OCI-LY1 (cell line): ENCODE results near the gene SGO2.

Source experiments
- H2AFZ ChIP-seq: fragments of 200-600 bp; sonication (generic), shearing (Covaris generic); 2 replicates; pipeline ENCODE4 v1.6.0; 2014; ENCODE audit warnings: antibody characterized with exemption, mild to moderate bottlenecking, low read length
- H3F3A ChIP-seq: fragments of 200-600 bp; sonication (generic), shearing (Covaris generic); 2 replicates; pipeline ENCODE4 v1.6.0; 2014; ENCODE audit warnings: mild to moderate bottlenecking, antibody characterized with exemption, low read length, moderate library complexity; ENCODE audit not compliant: insufficient read depth
- H3K27ac ChIP-seq: fragments of 200-600 bp; sonication (generic); 2 replicates; pipeline ENCODE4 v1.5.1; 2014; ENCODE audit warnings: low read length, mixed run types, mild to moderate bottlenecking, low read depth; ENCODE audit not compliant: poor library complexity, severe bottlenecking
- H3K27me3 ChIP-seq: fragments of 200-600 bp; sonication (generic); 2 replicates; pipeline ENCODE4 v1.6.0; 2014; ENCODE audit warnings: antibody characterized with exemption, mild to moderate bottlenecking, low read length, moderate library complexity; ENCODE audit not compliant: insufficient read depth
- H3K36me3 ChIP-seq: fragments of 200-600 bp; sonication (generic); 2 replicates; pipeline ENCODE4 v1.6.1; 2014; ENCODE audit warnings: mild to moderate bottlenecking, antibody characterized with exemption, low read length, moderate library complexity, mixed read lengths; ENCODE audit not compliant: insufficient read depth
- H3K4me1 ChIP-seq: fragments of 200-600 bp; sonication (generic); 2 replicates; pipeline ENCODE4 v1.5.1; 2014; ENCODE audit warnings: mild to moderate bottlenecking, low read length, moderate library complexity; ENCODE audit not compliant: insufficient read depth, severe bottlenecking
- H3K4me2 ChIP-seq: fragments of 200-600 bp; sonication (generic), shearing (Covaris generic); 2 replicates; pipeline ENCODE4 v1.6.1; 2014; ENCODE audit warnings: low read length
- H3K4me3 ChIP-seq: fragments of 200-600 bp; sonication (generic); 2 replicates; pipeline ENCODE4 v1.5.1; 2014; ENCODE audit warnings: low read length, low read depth, mild to moderate bottlenecking, mixed read lengths; ENCODE audit not compliant: poor library complexity, severe bottlenecking
- H3K79me2 ChIP-seq: fragments of 200-600 bp; shearing (Covaris generic); 2 replicates; pipeline ENCODE4 v1.6.1; 2016; ENCODE audit warnings: mixed run types, low read length, mixed read lengths; ENCODE audit not compliant: insufficient read depth
- H3K9ac ChIP-seq: fragments of 200-600 bp; sonication (generic), shearing (Covaris generic); 2 replicates; pipeline ENCODE4 v1.6.1; 2014; ENCODE audit warnings: mild to moderate bottlenecking, low read length, mixed read lengths
- H3K9me2 ChIP-seq: fragments of 200-600 bp; sonication (generic), shearing (Covaris generic); 2 replicates; pipeline ENCODE4 v1.6.1; 2014; ENCODE audit warnings: low read depth, mild to moderate bottlenecking, low read length, mixed read lengths
- H3K9me3 ChIP-seq: fragments of 200-600 bp; shearing (Covaris generic); 2 replicates; pipeline ENCODE4 v1.6.1; 2014; ENCODE audit warnings: low read length, mixed read lengths
- H4K20me1 ChIP-seq: fragments of 200-600 bp; sonication (generic), shearing (Covaris generic); 2 replicates; pipeline ENCODE4 v1.6.0; 2016; ENCODE audit warnings: mild to moderate bottlenecking, low read length; ENCODE audit not compliant: insufficient read depth
- EZH2 ChIP-seq: fragments of 200-600 bp; sonication (generic), shearing (Covaris generic); IDR thresholded peaks from 2 replicates; pipeline ENCODE4 v1.8.0; 2017; ENCODE audit warnings: borderline replicate concordance, mixed run types, mild to moderate bottlenecking, antibody characterized with exemption, low read length, moderate library complexity, mixed read lengths
- TF ChIP-seq, protein P1 (sequence below): fragments of 200-600 bp; sonication (generic), shearing (Covaris generic); IDR thresholded peaks from 2 replicates; pipeline ENCODE4 v1.5.1; 2017; ENCODE audit warnings: mild to moderate bottlenecking, antibody characterized with exemption, low read length, moderate library complexity, mixed read lengths

SGO2 gene

DNA sequence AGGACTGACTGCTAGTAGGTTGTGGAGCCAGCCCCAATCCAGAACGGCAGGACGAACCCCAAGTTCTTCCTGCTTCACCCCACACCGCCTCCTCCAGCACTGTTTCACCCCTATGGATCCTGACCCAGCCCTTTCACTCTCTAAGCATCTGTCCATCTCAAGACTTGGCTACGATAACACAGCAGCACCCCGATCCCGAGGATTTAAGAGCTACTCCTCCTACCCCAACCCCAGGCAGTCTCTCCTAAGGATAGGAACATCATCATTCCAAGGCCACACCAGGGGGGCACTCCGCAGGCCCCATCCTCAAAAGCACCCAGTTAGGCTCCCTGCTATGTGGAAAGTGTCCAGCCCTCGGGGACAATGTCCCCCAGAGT, 16.8 kb upstream of the SGO2 start:
- peak overlapping the region; percentile 82 for H3K4me2 ChIP-seq
- H3K36me3 ChIP-seq = peaks cover 4% of the 10 kb centered on the region; the same call in 1 of the 2 replicates
- peak overlapping the region; percentile 84 for H3K9ac ChIP-seq
- no peaks in the 10 kb centered on the region for H3K9me3 ChIP-seq
- peak overlapping the region; percentile 81 for H3K4me3 ChIP-seq
- H3K4me1 ChIP-seq = peaks cover 18% of the 10 kb centered on the region
- TF ChIP-seq, protein P1, sequence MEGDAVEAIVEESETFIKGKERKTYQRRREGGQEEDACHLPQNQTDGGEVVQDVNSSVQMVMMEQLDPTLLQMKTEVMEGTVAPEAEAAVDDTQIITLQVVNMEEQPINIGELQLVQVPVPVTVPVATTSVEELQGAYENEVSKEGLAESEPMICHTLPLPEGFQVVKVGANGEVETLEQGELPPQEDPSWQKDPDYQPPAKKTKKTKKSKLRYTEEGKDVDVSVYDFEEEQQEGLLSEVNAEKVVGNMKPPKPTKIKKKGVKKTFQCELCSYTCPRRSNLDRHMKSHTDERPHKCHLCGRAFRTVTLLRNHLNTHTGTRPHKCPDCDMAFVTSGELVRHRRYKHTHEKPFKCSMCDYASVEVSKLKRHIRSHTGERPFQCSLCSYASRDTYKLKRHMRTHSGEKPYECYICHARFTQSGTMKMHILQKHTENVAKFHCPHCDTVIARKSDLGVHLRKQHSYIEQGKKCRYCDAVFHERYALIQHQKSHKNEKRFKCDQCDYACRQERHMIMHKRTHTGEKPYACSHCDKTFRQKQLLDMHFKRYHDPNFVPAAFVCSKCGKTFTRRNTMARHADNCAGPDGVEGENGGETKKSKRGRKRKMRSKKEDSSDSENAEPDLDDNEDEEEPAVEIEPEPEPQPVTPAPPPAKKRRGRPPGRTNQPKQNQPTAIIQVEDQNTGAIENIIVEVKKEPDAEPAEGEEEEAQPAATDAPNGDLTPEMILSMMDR = no peak
- TF ChIP-seq EZH2 = no peak
- H3K27me3 ChIP-seq = 0 out of 2 replicates have a peak, but pooled peaks cover 4% of the 10 kb centered on the region
- no peak overlapping the region for H2AFZ ChIP-seq
- peak overlapping the region; percentile 21 for H3K27ac ChIP-seq
- H3K9me2 ChIP-seq = no peaks in the 10 kb centered on the region
- H3K79me2 ChIP-seq = no peaks in the 10 kb centered on the region
- H4K20me1 ChIP-seq = no peaks in the 10 kb centered on the region
- no peaks in the 10 kb centered on the region for H3F3A ChIP-seq

DNA sequence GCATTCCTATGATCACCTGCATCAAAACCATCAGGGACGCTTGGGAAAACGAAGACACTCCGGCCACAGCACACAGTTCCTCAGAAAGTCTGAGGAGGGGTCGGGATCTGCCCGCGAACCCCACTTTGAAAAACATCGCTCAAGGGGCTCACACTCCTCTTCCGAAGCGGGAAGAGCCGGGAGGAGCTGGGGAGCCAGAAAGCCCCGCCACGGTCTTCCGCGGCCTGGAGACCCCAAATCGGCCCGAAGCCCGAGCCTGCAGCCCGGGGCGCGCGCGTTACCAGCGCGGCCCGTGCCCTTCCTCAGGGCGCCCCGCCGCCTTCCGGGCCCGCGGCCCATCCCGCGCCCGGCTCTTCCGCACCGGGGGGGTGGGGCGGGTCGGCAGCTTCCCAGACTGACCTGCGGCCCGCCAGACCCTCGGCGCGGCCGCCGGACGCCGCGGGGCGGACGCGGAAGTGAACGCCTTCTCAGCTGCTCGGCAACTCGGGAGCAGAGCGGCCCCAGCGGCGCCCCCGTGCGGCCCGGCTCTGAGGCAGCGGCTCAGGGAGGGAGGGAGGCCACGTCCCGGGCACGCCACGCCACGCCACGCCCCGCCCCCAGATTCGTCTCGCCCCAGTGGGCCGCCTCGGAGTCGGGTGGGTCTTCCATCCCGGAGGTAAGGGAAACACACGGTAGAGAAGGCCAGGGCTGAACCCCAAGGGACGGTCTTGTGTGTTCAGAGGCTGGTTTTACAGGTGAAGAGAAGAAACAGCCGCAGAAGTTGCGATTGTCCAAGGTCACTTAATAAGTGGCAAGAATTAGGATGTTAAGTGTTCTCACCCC, 16.2 kb upstream of the SGO2 start, which contains the start of gene KCTD18:
Gene KCTD18 (minus strand): TSS at position 457 of the 822 bp plus-strand sequence. CDS start 3,052 bp downstream, outside the sequence.
- Histone ChIP-seq H4K20me1 (no peaks in the 10 kb centered on the region), H3K27me3 (0 out of 2 replicates have a peak, but pooled peaks cover 4% of the 10 kb centered on the region), H3K9me3 (no peaks in the 10 kb centered on the region), H3K9ac (peak within 1 kb of the TSS; percentile 84), H3K4me3 (peak within 1 kb of the TSS; percentile 81), H3K27ac (peak within 1 kb of the TSS; percentile 21), H2AFZ (peak within 1 kb of the TSS; percentile 95), H3F3A (no peaks in the 10 kb centered on the region), H3K79me2 (no peaks in the 10 kb centered on the region), H3K9me2 (no peaks in the 10 kb centered on the region), H3K4me2 (peak within 1 kb of the TSS; percentile 82), H3K36me3 (peaks cover 4% of the 10 kb centered on the region; the same call in 1 of the 2 replicates), H3K4me1 (peaks cover 18% of the 10 kb centered on the region)
- TF ChIP-seq, protein P1 = peak; percentile 83
- TF ChIP-seq EZH2 = no peak

DNA sequence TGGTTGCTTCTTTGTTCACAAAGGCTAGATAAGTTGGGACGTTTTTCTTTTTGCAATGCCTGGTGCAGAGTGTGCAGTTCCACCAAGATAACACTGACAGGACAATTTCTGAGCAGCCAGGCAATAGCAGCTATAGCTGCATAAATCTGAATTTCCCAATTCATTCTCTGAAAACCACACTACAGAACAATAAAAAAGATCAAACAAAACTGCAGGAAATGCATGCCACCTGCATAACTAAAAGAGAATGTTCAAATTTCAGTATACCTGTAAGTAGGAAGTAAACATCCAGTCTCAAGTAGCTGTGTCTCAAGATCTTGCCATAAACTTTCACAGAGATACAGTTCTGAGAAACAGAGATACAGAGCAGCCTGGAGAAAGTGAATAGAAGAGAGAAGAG, 10.9 kb upstream of the SGO2 start:
- Histone ChIP-seq H3K9me3 (peaks cover 9% of the 10 kb centered on the region; the same call in 1 of the 2 replicates), H3K4me3 (no peak overlapping the region), H3K27ac (no peak overlapping the region), H3K79me2 (no peaks in the 10 kb centered on the region), H3K36me3 (no peaks in the 10 kb centered on the region; the same call in 1 of the 2 replicates), H3K4me1 (peaks cover 7% of the 10 kb centered on the region), H3K4me2 (no peak overlapping the region), H2AFZ (no peak overlapping the region), H3K9me2 (no peaks in the 10 kb centered on the region), H3K9ac (no peak overlapping the region), H3K27me3 (peaks cover 4% of the 10 kb centered on the region; the same call in 1 of the 2 replicates), H3F3A (no peaks in the 10 kb centered on the region), H4K20me1 (no peaks in the 10 kb centered on the region)
- TF ChIP-seq, protein P1 = no peak
- TF ChIP-seq EZH2 = no peak
